Measurements from ENCODE around the gene AUTS2.

The AUTS2 gene

GRCh38 chr7:69956541-69956940 is 358.3 kb downstream of the AUTS2 start:
- no peak for DNase-seq (ENCODE audit: low read depth)
- H3K4me3 ChIP-seq (ENCODE audit: low read length), result no peak overlapping the region
- TF ChIP-seq CTCF (conservative IDR thresholded peaks at IDR 0.05; ENCODE audit: low read length), result no peak

DNA sequence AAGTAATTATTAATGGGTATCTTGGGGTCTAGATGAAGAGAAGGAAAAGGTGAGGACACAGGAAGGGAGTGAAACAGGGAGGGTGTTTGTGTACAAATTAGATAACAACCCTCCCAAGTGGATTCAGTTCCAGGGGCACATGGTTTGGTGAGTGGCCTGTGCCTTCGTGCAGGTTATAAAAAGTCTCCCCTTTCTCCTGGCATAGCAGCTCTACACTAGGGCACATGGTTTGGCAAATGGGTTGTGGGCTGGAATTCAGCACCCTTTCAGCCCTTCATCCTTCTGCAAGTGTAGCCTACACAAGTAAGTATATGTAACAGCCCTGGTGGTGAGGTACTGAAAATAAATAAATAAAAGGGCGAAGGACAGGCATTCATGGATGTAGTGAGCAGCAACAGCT is 359.4 kb downstream of the AUTS2 start:
- no peak for DNase-seq (ENCODE audit: low read depth)
- TF ChIP-seq CTCF (conservative IDR thresholded peaks at IDR 0.05; ENCODE audit: low read length), result no peak
- no peak overlapping the region for H3K4me3 ChIP-seq (ENCODE audit: low read length)

GRCh38 chr7:69959789-69960499 is 361.7 kb downstream of the AUTS2 start:
- no peak overlapping the region for H3K4me3 ChIP-seq (ENCODE audit: low read length)
- no peak for TF ChIP-seq CTCF (conservative IDR thresholded peaks at IDR 0.05; ENCODE audit: low read length)
- no peak for DNase-seq (ENCODE audit: low read depth)

DNA sequence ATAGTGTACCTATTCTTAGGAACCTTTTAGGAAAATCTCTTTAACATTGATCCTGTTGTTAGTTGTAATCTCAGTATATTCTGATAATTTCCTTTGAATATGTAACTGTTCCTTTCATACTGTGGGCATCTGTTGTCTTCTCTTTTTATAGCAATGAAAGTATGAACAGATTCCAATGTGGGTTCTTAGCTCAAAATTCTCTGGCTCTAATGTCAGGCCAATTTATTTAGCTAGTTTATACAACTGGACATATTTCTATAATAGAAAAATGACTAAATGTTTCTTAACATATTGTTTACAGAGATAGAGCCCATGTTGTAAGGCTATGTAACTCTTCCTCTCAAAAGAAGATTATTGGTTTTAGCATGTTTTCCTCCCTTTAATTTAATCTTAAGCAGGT is 363.2 kb downstream of the AUTS2 start:
- TF ChIP-seq CTCF (conservative IDR thresholded peaks at IDR 0.05; ENCODE audit: low read length), result no peak
- peak; percentile 15 for DNase-seq (ENCODE audit: low read depth)
- H3K4me3 ChIP-seq (ENCODE audit: low read length), result no peak overlapping the region

- peak; percentile 17 for DNase-seq (ENCODE audit: low read depth)
- no peak for TF ChIP-seq CTCF (conservative IDR thresholded peaks at IDR 0.05; ENCODE audit: low read length)
- H3K4me3 ChIP-seq (ENCODE audit: low read length), result no peak overlapping the region
These were observed 364.2 kb downstream of the AUTS2 start for GRCh38 chr7:69962186-69963065.

GRCh38 chr7:69963393-69963792 is 365.1 kb downstream of the AUTS2 start:
- no peak for DNase-seq (ENCODE audit: low read depth)
- H3K4me3 ChIP-seq (ENCODE audit: low read length), result no peak overlapping the region
- TF ChIP-seq CTCF (conservative IDR thresholded peaks at IDR 0.05; ENCODE audit: low read length), result no peak

Measured in AG10803 (cell line).